ENCODE data around the gene TFCP2L1. TPM values are rescaled to one million over a fixed set of nuclear protein-coding genes. Genes with fewer than 3 reads are reported as not detected.

Gene TFCP2L1
- total and polyA plus RNA-seq, 2 of the 4 experiments (the other 2 are of a cell fraction): not detected

DNA sequence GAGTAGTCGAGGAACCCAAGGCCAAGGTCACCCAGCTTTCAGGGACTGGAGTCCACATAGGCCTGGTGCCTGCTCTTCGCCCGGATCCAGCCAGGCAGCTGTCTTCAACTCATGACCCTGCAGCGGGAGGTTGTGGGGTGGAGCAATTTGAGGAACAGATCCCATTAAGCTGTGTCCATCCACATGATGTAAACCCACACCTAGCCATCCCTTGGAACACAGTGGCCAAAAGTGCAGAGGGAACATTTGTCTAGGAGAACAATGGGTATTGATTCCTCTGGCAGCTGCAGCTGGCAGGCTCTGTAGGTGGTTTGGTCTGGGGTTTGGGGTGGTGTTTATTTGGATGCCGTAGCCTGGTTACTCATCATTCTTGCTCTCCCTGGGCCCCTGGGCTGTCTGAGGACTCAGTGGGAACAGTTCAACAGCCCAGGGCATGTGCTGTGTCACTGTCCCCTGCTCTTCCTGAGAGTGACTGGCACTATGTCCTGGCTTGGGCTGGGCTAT, 99.4 kb downstream of the TFCP2L1 start:
- Histone ChIP-seq H3K4me1 (ENCODE audit: control insufficient read depth, insufficient read depth, low read length) (no peaks in the 10 kb centered on the region), H3K4me3 (ENCODE audit: insufficient read depth, low read depth, low read length) (no peak overlapping the region), H3K4me2 (ENCODE audit: low read depth, low read length) (no peak overlapping the region), H2AK9ac (replicated peaks; ENCODE audit: low read depth, low read length, poor library complexity) (no peak overlapping the region), H2BK20ac (ENCODE audit: low read depth, low read length) (no peak overlapping the region), H3K36me3 (ENCODE audit: control insufficient read depth, insufficient read depth, low read length) (no peaks in the 10 kb centered on the region), H4K5ac (ENCODE audit: low read depth, low read length) (no peak overlapping the region), H2AK5ac (ENCODE audit: low read depth, low read length) (no peak overlapping the region), H3K9ac (ENCODE audit: low read depth, low read length) (no peak overlapping the region), H3K79me1 (ENCODE audit: low read depth in 1 of 2, low read length in 2 of 2) (no peaks in the 10 kb centered on the region), H2BK120ac (ENCODE audit: low read depth, low read length) (no peak overlapping the region), H3K23ac (ENCODE audit: low read depth, low read length) (no peak overlapping the region), H3K56ac (ENCODE audit: extremely low read depth, insufficient read depth, low read length) (no peak overlapping the region), H2BK15ac (ENCODE audit: low read depth, low read length) (no peak overlapping the region), H4K8ac (ENCODE audit: low read depth in 2 of 2, low read length in 2 of 2) (no peak overlapping the region), H2BK5ac (ENCODE audit: low read depth, low read length, poor library complexity, severe bottlenecking) (no peak overlapping the region), H3K14ac (replicated peaks; ENCODE audit: low read depth, low read length) (no peak overlapping the region), H2AFZ (replicated peaks; ENCODE audit: low read length, poor library complexity) (peak overlapping the region; percentile 19), H3K27ac (ENCODE audit: insufficient read depth, low read length) (no peak overlapping the region), H3K9me3 (ENCODE audit: control insufficient read depth, insufficient read depth, low read length) (no peaks in the 10 kb centered on the region), H3K27me3 (ENCODE audit: control insufficient read depth, insufficient read depth, low read length) (peaks cover 8% of the 10 kb centered on the region; the same call in 1 of the 2 replicates), H4K20me1 (ENCODE audit: insufficient read depth, low read length) (no peaks in the 10 kb centered on the region), H3K18ac (ENCODE audit: low read depth, low read length) (no peak overlapping the region), H3K4ac (ENCODE audit: low read depth, low read length) (no peak overlapping the region), H4K91ac (ENCODE audit: insufficient read depth, low read depth, low read length) (no peak overlapping the region), H3K9me1 (ENCODE audit: insufficient read depth, low read length) (no peaks in the 10 kb centered on the region)
- no peak for TF ChIP-seq USF2 (IDR thresholded peaks at IDR 0.05; ENCODE audit: low read depth, low read length)
- CTCF ChIA-PET: no interaction called here
- dilution Hi-C loops (cut with HindIII; ENCODE audit: low sequenced_read_pairs, unreplicated experiment) (no loop called here), in situ Hi-C loops (cut with MboI; ENCODE audit: low sequenced_read_pairs) (no loop called here), intact Hi-C loops (cut with micrococcal nuclease) (no loop called here)
- BruUV-seq (replicated peaks): no TSS peak
- DNase-seq (no peak), ATAC-seq (ENCODE audit: low read depth) (no peak)
- WGBS, 2 experiments (ENCODE audit: extremely low coverage in 2 of 2, insufficient read length in 1 of 2): no CpG with 5 or more reads among the region's 5 CpGs
- POLR2A ChIA-PET (ENCODE audit: unreplicated experiment): no interaction called here
